GM11168 (cell line): ENCODE measurements around the gene MITF.

Experiments used
- in situ Hi-C: fragments of 300-500 bp; cut with MboI; formaldehyde crosslinking; loops from one replicate; pipeline ENCODE4 v1.12.0; 2022; ENCODE audit warnings: low sequenced_read_pairs; ENCODE audit not compliant: unreplicated experiment

The MITF gene

DNA sequence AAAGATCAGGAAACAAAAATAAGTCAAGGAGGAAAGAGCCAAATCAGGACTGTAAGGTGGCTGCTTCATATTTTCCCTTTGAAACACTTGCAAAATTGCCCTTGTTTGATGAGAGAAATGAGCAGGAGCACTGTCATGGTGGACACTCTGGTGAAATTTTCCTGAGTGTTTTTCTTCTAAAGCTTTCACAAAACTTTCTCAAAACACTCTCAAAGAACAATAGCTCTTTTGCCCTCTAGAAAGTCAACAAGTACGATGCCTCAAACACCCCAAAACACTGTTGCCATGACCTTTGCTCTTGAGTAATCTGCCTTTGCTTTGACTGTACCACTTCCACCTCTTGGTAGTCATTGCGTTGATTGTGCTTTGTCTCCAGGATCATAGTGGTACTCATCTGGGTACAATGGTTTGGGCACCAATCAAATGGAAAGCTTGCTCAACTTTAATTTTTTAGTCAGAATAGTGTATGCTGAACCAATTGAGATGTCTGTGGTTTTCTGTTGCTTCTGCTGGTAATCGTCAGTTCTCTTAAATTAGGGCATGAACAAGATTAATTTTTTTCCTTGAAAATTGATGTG, 13.2 kb upstream of the MITF start:
- in situ Hi-C loops, result no loop called here

GRCh38 chr3:69729147-69729919, 9.9 kb upstream of the MITF start:
- in situ Hi-C loops, result no loop called here

GRCh38 chr3:69731080-69731479, 8.2 kb upstream of the MITF start:
- in situ Hi-C loops, result no loop called here

DNA sequence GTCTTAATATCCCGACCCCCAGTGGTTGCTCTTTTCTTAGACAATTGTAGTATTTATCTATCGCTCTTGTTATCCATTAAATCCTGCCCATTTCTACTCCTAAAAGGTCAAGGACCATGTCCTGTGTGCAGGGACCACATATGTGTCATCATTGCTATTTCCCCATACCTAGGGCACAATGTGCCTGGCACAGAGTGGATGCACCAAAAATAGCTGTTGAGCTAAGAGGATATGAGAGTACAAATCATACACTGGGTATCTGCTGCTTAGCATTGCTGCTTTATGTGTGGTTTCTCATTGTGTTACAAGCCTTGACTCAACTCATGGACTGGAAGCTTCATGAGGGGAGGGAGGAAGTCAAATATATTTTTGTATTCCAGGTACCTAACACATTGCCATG, 3.4 kb upstream of the MITF start:
- in situ Hi-C loops, result no loop called here

DNA sequence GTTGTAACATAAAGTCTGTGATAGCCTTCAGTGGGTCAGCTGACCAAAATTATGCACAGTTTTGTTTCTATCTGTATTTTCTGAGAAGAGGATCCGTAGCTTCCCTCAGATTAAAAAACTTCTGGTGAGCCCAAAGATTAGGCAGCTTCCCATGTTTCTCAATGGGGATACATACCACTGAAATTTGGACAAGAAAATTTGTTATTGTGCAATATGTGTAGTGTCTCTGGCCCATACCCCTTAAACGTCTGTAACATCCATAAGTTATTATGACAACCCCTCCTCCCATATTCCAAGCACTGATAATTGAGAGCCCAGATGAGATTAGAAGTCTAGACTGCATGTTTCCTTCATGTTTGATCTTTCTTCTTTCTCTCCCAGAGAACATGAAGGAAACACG, 1.9 kb upstream of the MITF start:
- in situ Hi-C loops, result no loop called here

- in situ Hi-C loops, result no loop called here
Measured at GRCh38 chr3:69738315-69738714, 949 bp upstream of the MITF start.

- in situ Hi-C loops, result no loop called here
Measured at GRCh38 chr3:69738859-69739203, 433 bp upstream of the MITF start.

GRCh38 chr3:69740103-69741021, 1.1 kb downstream of the MITF start:
- in situ Hi-C loops, result no loop called here

- in situ Hi-C loops, result no loop called here
Measured at GRCh38 chr3:69741032-69741767, 1.9 kb downstream of the MITF start.

- in situ Hi-C loops, result no loop called here
Measured at GRCh38 chr3:69742391-69742790, 3.1 kb downstream of the MITF start.

DNA sequence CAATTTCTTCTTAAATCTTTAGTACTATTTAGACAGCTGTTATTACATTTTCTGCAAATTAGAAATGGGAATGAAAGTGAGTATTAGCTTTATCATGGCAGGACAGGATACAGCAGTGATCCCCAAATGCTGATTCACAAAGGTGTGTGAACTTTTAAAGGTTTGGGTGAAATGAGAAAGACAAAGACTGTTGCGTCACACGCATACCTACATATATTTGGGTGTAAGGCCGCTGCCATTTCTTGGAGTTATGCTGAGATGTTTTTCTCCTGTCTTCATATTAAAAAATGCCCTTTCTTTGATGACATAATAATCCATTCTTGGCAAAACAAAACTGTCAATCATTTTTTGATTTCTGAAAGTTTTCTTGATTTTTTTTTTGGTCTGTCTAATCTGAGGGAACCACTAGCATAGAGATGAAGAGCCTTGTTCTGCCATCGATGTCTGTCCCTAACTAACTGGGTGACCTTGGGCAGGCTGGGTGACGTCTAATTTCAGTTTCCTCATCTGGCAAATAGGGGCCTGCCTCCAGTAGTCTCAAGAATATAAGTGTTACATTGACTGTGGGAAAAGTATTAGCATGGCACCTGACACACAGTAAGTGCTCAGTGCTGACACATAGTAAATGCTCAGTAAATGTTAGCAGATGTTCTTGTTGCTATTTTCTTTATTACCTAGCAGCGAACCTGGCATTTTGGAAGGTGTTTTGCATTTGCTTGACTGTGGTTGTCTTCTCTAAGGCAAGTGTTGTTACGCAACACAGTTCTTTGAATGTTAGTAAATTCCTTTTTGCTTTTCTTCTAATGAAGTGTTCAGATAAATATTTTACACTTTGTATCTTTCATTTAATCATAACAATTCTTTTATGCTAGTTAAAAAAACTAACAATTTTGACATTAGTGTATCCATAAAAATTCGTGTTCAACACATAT, 5.0 kb downstream of the MITF start:
- in situ Hi-C loops, result no loop called here

GRCh38 chr3:69745505-69745904, 6.2 kb downstream of the MITF start:
- in situ Hi-C loops, result no loop called here

DNA sequence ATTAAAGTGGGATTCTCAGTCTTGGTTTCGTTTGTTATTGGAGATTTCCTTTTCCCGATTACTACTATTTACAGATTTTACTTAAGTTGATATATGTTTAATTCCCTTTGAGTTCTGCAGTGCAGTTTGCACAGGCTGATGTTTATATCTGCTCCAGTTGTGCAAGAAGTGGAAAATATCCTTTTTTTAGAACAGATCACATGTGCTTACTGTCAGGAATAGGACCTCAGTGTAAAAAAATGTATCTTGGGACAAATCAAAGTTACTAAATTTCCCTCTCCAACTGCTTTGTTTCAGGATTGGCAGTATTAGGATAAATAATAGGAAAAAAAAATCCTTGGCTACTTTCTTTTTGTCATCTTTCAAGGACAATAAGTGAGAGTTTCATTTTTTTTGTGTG, 6.9 kb downstream of the MITF start:
- in situ Hi-C loops, result no loop called here

DNA sequence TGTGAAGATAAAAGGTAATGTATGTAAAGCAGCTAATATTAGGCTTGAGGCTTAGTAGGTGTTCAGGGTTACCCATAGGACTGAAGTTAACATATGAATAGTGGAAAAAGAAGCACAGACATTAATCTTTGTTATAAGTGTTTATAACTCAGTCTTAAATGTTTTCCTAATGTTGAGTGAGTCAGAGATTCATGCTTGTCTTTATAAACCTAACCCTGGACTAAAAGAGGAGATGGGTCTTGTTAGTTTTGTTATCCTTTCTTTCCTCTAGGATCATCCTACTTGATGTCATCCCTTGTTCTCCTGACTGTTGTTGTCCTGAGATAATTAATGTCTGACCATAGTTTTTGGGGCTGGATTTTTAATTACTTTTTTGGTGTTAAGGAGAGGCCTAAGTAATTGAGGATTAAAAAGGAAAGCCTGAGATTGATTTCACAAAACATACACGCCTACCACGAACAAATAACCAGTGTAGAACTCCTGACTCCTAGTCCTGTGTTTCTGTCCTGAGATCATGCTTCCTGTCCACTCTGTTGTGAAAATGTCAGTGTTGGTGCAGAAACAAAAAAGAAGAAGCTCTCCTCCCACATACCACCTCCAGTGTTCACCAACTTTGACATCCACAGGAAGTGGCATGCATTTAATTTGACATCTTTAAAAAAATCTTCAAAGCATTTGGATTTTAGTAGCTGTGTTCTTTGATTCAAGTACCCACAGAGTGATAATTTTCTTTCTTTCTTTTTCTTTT, 8.4 kb downstream of the MITF start:
- in situ Hi-C loops, result no loop called here

GRCh38 chr3:69748503-69748902, 9.2 kb downstream of the MITF start:
- in situ Hi-C loops, result no loop called here

GRCh38 chr3:69749461-69749860, 10.2 kb downstream of the MITF start:
- in situ Hi-C loops, result no loop called here

DNA sequence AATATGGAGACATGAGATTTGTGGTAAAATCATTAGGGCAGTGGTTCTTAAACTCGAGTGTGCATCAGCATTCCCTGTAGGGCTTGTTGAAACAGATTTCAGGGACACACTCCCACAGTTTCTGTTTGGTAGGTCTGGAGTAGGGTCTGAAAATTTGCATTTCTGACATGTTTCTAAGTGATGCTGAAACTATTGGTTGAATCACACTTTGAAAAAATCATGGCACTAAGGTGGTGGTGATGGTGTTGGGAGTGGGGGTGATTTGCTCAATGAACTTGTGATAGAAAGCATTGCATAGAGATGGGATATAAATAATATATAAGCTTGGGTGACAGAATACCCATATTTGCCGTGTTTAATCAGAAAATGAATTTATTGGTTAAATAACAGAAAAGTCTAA, 11.3 kb downstream of the MITF start:
- in situ Hi-C loops, result no loop called here

- in situ Hi-C loops, result no loop called here
Measured at GRCh38 chr3:69751074-69751476, 11.8 kb downstream of the MITF start.

- in situ Hi-C loops, result no loop called here
Measured at GRCh38 chr3:69752241-69752640, 13.0 kb downstream of the MITF start.
